Activated CD8-positive, alpha-beta memory T cell treated with anti-CD3 and anti-CD28 coated beads for 4 hours (primary cell): ENCODE results near the gene RBM47.
"Not testable (repeated sequence)": the region's sequence is repeated elsewhere in the genome, so short reads cannot be mapped to it uniquely, and the experiment has no call there.

Experiments
- DNase-seq, 2 donors: peaks; one replicate each; pipeline ENCODE4 v3.0.0-alpha.2; 2020; ENCODE audit warnings: low read depth in 2 of 2

RBM47 gene

GRCh38 chr4:40526741-40527140, 102.9 kb downstream of the RBM47 start:
- DNase-seq, result no peak

- DNase-seq, result no peak
Measured at GRCh38 chr4:40525752-40526598, 103.7 kb downstream of the RBM47 start.

DNA sequence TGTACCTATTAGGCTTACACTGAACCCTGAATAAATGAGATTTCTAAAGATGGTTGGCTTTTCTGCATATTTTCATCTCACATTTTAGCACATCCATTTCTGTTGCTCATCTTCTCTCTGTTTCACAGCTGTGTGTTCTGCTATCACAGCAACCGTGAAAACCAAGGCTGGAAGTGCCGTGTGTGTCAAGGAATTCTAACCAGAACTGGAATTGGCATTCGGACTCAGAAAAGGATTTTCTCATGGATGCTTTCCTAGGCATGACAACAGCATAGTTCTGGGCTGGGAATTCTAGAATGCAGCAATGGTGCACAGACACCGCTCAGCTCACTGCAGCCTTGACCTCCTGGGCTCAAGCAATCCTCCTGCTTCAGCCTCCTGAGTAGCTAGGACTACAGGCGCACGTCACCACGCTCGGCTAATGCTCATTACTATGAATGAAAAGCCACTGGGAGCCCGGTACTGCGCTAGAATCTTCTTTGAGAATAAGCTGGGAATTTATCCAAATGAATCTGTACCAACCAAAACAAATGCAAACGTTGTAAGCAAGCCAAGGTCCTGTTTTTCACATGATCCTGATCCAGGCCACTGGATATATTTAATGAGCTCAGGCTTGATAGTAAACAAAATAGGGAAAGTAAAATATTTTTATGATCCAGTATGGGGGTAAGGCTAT, 105.2 kb downstream of the RBM47 start:
- DNase-seq, result no peak

DNA sequence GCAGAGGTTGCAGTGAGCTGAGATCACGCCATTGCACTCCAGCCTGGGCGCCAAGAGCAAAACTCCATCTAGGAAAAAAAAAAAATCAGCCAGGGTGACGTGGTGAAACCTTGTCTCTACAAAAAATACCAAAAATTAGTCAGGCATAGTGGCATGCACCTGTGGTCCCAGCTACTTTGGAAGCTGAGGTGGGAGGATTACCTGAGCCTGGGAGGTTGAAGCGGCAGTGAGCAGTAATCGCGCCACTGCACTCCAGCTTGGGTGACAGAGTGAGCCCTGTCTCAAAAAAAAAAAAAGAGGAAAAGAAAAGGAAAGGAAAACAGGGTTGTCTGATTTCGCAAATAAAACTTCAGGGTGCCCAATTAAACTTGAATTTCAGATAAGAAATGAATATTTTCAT, 106.1 kb downstream of the RBM47 start:
- no peak for DNase-seq

DNA sequence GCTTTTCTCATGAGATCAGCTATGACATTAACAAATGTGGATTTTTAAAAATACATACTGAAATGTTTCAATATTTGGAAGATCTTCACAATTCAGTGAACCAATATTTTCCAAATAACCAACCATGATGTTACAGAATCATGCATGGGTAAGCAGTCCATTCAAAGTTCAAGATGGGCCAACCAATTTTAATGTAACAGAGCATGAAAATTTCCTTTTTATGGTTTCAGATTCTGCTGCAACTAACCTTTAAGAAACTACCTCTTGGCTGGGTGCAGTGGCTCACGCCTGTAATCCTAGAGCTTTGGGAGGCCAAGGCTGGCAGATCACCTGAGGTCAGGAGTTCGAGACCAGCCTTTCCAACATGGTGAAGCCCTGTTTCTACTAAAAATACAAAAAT, 107.7 kb downstream of the RBM47 start:
- no peak for DNase-seq

- no peak for DNase-seq
Measured at GRCh38 chr4:40520533-40520932, 109.1 kb downstream of the RBM47 start.

GRCh38 chr4:40517081-40517480, 112.6 kb downstream of the RBM47 start:
- DNase-seq, result not testable (repeated sequence)

DNA sequence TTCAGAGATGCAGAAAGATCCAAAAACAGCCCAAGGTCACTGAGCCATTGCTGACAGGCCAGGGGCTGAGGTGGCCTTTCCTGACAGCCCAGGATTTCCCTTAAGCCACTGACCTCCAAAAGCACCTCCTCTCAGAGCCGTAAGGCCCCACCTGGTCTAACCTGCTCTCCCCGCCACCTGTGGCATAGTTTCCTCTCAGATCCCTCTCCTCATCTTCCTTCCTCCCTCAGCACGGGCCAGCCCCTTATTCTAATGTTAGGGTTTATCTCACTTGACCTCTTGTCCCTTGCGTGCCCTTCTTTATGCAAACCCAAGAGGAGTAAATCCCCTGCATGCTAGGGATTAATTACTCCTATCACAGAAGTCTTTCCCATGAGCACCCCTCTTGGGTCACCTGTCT, 113.0 kb downstream of the RBM47 start:
- DNase-seq, result no peak

- DNase-seq, result no peak
Measured at GRCh38 chr4:40515398-40516293, 114.0 kb downstream of the RBM47 start.

DNA sequence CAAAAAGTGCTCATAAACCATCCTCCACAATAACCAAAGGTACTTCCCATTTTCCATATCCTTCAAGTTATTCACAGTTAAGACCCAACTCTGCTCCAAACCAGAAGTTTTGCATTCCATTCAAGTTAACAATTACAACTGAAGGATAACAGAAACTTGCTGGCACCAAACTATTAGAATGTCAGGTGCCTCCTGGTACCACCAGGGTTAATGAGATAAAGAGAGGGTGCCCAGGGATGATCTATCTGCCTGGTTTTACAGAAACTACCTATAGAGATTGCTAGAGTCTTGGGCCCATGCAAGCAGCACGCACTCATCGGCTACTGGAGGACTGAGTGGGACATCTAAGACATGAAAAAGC, 114.6 kb downstream of the RBM47 start:
- no peak for DNase-seq

GRCh38 chr4:40514497-40514951, 115.1 kb downstream of the RBM47 start:
- no peak for DNase-seq

DNA sequence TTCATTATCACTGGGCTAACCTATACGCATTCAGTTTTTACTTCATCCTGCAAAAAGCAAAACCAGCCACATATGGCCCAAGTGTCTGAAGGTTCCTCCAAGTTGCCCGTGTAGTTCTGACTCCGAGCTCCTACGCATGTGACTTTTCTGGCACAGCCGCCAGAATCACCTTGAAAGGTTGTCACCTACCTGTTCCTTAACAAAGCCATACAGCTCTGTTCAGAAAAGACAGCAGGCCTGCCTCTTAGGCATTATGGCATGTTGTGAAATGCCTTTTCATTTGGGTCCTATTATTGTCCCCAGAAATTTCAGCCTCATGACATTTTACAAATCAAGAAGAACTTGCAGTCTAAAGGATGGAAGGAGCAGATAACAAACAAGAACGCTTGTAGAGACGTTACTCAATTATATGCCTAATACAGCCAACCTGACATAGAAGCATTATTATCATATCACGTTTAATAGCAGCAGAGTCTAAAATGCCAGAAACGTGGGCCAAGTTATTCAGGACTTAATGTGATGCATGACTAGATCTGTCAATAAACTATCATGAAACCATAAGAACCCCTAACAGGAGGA, 118.5 kb downstream of the RBM47 start:
- DNase-seq, result no peak

DNA sequence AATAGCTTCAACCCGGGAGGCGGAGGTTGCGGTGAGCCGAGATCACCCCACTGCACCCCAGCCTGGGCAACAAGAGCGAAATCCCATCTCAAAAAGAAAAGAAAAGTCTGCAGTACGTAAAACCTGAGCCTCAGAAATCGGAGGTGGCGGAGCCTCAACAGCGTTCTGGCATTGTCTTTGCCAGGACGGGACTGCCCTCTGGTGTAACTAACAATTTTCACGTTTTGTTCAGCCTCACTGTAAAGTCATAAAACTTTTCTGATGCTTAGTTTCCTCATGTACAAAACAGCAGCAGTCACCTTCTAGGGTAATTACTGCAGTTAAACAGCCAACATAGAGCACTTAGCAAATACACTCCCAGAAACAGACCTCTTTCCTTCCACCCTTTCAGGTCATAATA, 121.7 kb downstream of the RBM47 start:
- no peak for DNase-seq

- DNase-seq, result no peak
Measured at GRCh38 chr4:40506492-40506891, 123.2 kb downstream of the RBM47 start.

GRCh38 chr4:40506066-40506465, 123.6 kb downstream of the RBM47 start:
- DNase-seq, result no peak

- DNase-seq, result no peak
Measured at GRCh38 chr4:40502934-40503333, 126.7 kb downstream of the RBM47 start.

- no peak for DNase-seq
Measured at GRCh38 chr4:40502220-40502619, 127.4 kb downstream of the RBM47 start.

- DNase-seq, result no peak
Measured at GRCh38 chr4:40500781-40501180, 128.9 kb downstream of the RBM47 start.

DNA sequence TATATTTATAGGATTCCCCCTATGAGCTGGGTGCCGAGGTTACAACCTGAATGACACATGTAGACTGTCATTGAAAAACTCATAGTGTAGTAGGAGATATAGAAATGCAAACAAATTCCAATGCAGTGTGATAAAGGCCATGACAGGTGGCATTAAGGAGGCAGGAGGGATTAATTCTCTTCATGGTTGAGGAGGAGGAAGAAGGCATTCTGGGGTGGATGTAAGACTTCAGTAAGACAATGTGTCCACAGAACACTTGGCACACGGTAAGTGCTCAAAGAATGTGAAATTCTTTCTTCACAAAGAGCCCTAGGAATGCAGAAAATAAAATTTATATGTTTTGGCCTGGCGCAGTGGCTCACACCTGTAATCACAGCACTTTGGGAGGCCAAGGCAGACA, 136.5 kb downstream of the RBM47 start:
- DNase-seq, result no peak

DNA sequence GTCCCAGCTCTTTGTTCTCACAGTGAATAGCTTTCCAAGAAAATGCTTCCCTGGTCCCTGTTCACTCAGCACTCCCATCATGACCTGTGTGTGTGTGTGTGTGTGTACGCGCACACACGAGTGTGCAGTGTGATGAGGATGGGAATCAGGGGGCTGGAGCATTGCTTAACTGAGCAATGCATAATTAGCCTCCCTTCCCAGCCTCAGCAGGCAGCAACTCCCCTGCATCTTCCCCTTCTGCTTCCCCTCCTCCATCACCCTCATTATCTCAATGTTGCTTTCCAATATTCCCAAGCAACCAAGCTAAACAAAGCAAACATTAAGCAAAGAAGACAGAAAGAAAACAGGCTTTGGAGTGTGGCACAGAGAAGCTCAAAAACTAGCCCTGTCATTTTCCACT, 137.0 kb downstream of the RBM47 start:
- no peak for DNase-seq

GRCh38 chr4:40490481-40490880, 139.2 kb downstream of the RBM47 start:
- no peak for DNase-seq

DNA sequence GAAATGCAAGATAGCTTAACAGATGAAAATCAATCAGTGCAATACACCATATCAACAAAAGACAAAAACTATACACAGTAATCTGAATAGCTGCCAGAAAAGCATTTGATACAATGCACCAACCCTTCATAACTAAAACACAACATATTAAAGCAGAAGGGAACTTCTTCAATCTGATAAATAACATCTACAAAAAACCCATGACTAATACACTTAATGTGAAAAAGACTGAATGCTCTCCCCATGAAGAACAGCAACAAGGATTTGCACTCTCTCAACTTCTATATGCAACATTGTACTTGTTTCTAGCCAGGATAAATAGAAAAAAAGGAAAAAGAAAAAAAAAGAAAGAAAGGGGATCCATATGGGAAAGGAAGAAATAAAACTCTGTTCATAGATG, 139.7 kb downstream of the RBM47 start:
- no peak for DNase-seq
